HG03108 (cell line): ENCODE measurements around the gene SLC4A3.
"Not testable (repeated sequence)": the region's sequence is repeated elsewhere in the genome, so short reads cannot be mapped to it uniquely, and the experiment has no call there.

Source experiments
- ATAC-seq: cut with Tn5 transposase; IDR thresholded peaks from one replicate; pipeline ENCODE4 v1.9.1; 2021; ENCODE audit warnings: moderate library complexity; ENCODE audit not compliant: unreplicated experiment

The SLC4A3 gene

DNA sequence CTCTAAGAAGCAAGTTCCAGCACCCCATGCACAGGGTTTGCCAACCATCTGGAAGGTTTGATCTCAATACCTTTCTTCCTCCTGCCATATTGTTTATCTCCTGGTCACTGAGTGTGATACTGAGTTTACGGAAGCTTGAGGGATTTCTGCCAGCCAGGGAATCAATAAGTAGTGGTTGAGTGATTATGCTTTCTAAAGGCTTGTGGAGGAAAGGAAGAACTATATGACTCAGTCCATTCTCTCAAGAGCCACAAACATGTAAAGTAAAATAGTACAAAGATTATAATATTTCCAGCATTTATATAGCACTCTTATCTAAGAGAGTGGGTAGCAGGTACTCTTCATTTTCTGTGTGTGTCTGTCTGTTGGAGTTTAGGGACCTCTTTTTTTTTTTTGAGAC, 49.2 kb downstream of the SLC4A3 start:
- no peak for ATAC-seq

GRCh38 chr2:219679041-219679440, 51.6 kb downstream of the SLC4A3 start:
- ATAC-seq, result no peak

DNA sequence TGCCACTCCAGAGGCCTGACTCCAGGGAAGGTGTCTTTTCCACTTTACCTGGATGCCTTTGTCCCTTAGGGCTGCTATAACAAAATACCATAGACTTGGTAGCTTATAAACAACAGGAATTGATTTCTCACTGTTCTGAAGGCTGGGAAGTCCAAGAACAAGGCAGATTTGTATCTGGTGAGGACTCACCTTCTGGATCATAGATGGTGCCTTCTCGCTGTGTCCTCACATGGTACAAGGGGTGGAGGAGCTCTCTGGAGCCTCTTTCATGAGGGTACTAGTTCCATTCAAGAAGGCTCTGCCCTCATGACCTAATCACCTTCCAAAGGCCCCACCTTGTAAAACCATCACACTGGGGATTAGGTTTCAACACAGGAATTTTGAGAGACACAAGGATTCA, 52.1 kb downstream of the SLC4A3 start:
- no peak for ATAC-seq

DNA sequence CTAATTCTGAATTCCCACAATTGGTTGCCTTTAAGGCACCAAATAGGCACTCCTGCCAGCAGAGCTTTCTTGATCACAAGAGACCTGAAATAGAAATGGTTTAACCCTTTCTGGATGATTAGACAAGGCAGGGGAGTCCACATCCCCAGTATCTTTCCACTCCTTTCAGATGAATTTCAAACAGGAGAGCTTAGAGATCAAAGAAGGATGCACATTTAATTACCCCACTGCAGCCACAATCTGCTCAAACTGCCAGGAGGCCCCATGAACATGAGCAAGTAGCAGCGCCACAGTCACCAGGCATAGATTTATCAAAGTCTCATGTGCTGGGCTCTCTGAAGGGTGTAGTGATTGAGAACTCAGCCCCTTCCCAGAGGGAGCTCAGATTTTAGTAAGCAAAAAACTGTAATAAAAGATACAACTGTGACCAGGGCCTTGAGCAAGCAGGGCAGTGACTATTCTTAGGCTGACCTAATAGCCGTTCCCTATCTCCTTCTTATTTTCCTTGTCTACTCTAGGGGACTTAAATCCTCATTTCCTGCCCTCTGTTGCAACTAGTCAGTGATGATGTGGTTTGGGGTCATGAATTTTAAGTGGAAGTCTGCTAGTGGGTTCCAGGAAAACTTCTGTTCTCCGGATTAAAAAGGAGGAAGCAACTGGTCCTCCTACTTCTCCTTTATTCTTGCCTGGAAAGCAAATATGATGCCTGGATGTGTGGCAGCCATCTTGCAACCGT, 53.7 kb downstream of the SLC4A3 start:
- no peak for ATAC-seq

GRCh38 chr2:219681694-219682300, 54.4 kb downstream of the SLC4A3 start:
- no peak for ATAC-seq

DNA sequence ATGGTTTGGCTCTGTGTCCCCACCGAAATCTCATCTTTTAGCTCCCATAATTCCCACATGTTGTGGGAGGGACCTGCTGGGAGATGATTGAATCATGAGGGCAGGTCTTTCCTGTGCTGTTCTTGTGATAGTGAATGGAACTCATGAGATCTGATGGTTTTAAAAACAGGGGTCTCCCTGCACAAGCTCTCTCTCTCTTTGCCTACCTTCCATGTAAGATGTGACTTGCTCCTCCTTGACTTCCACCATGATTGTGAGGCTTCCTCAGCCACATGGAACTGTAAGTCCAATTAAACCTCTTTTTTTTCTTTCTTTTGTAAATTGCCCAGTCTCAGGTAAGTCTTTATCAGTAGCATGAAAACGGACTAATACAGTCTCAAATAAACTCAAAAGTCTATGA, 56.0 kb downstream of the SLC4A3 start:
- not testable (repeated sequence) for ATAC-seq

DNA sequence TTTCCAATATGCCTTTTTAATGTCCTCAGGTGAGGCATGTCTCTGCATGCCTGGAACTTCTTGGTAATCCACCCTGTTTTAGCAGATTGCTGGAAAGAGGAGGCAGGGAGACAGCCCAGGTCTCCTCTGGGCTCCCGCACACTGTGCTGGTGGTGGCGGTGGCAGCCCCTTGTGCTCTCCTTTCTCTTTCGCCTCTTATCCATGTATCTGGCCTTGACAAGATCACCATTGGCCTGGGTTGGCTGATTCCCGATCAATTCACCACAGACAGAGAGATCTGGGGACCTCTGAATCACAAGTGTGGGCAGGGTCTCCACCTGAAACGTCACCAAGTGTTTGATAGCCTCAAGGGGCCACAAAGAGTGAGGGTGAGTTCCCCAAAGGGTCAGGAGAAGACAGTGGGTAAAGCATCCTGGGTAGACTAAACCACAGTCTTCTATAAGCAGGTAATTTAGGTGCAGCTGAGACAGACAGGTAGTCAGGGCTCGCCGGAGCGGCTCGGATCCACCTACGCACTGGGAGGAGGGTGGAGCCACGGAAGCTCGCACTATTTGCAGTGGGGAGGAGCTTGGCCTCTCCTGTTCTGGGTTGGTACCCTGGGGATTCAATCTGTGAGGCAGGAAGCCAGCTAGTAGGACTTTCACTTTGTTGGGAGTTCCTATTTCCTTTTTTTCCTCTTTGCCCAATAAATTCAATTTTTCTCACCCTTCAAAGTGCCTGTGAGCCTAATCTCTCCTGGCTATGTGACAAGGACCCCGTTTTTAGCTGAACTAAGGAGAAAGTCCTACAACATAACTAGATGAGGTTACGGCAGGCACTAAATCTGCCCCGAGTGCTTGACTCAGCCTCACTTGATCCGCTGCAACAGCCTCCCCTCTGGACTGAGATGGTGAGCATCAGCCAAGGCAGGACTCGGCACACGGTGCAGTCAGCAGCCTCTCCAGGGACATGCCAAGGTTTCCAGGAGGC, 57.6 kb downstream of the SLC4A3 start:
- ATAC-seq, result peak; percentile 96

DNA sequence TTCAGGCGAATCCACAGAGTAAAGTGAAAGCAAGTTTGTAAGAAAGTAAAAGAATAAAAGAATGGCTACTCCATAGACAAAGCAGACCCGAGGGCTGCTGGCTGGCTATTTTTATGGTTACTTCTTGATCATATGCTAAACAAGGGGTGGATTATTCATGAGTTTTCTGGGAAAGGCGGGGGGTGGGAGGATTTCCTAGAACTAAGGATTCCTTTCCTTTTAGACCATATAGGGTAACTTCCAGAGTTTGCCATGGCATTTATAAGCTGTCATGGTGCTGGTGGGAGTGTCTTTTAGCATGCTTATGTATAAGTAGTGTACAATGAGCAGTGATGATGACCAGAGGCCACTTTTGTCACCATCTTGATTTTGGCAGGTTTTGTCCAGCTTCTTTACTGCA, 59.8 kb downstream of the SLC4A3 start:
- no peak for ATAC-seq

GRCh38 chr2:219687882-219688559, 60.6 kb downstream of the SLC4A3 start:
- no peak for ATAC-seq

DNA sequence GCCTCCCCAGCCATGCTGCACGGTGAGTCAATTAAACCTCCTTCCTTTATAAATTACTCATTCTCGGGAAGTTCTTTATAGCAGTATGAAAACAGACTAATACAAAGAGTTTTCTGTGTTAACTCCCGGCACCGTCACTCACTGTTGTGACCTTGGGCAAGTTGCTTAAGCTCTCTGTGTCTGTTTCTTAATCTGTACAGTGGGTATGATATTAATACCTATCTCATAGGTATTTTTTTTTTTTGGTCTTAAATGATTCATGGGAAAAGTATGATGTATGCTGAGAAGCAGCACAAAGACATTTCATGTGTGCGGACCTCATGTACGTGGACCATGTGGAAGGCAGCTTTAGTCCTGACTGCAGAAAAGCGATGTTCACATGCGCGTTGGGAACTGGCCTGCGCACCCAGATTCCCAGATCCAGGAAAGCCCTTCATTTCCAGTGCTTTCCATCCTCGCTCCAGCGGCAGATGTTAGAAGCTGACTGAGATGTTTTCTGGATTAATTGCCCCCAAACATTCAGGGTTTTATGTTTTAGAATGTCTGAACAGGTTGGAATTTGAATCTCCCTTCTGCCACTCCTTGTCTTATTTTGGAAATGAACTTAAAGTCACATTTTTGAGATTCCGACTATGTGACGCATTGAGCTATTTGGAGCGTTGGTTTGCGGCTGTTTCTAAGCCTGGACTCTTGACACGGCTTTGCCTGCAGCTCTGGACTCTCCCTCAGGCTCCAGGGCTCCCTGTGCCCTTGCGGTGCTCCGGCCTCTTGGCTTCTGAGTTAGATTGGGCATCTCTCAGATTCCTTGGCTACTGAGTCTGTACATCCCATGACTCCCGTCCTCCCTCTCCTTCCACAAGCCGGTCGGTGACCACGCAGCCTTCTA, 61.4 kb downstream of the SLC4A3 start:
- no peak for ATAC-seq

GRCh38 chr2:219689676-219690628, 62.5 kb downstream of the SLC4A3 start:
- no peak for ATAC-seq

DNA sequence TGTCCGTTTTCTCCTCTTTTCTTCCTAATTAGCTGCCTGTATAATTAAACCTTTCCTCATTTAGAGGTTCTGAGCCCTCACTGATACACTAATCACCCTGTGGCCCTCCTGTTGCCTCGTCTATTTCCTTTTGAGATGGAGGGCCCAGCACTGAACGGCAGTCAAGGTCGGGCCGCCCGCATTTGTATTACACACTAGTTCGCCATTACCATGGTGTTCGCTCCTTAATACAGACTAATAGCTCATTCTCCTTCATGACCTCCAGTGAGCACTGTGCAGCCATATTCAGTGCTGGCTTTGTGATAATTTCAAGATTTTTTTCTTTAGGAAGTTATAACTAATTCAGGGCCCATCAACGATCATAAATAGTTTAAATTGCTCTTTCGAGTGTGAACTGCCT, 64.1 kb downstream of the SLC4A3 start:
- no peak for ATAC-seq
